Measurements from ENCODE around the gene ART1.

The ART1 gene

GRCh38 chr11:3707176-3707575 lies 62.2 kb downstream of the ART1 start:
- Mint-ChIP-seq H3K27ac (peak overlapping the region; percentile 29), H3K36me3 (peaks cover 5% of the 10 kb centered on the region), H3K4me3 (no peak overlapping the region), H3K9me3 (ENCODE audit: low read depth) (no peaks in the 10 kb centered on the region), H3K4me1 (ENCODE audit: low read depth) (peaks cover 2% of the 10 kb centered on the region), H3K27me3 (no peaks in the 10 kb centered on the region)

GRCh38 chr11:3709977-3710376 lies 65.0 kb downstream of the ART1 start:
- H3K27me3 Mint-ChIP-seq: no peaks in the 10 kb centered on the region
- no peak overlapping the region for H3K4me3 Mint-ChIP-seq
- H3K27ac Mint-ChIP-seq: no peak overlapping the region
- H3K4me1 Mint-ChIP-seq (ENCODE audit: low read depth): peaks cover 2% of the 10 kb centered on the region
- no peaks in the 10 kb centered on the region for H3K9me3 Mint-ChIP-seq (ENCODE audit: low read depth)
- peaks cover 9% of the 10 kb centered on the region for H3K36me3 Mint-ChIP-seq

GRCh38 chr11:3710485-3711259 lies 65.7 kb downstream of the ART1 start:
- H3K4me1 Mint-ChIP-seq (ENCODE audit: low read depth): peaks cover 2% of the 10 kb centered on the region
- no peak overlapping the region for H3K4me3 Mint-ChIP-seq
- no peaks in the 10 kb centered on the region for H3K9me3 Mint-ChIP-seq (ENCODE audit: low read depth)
- H3K27me3 Mint-ChIP-seq: no peaks in the 10 kb centered on the region
- peak overlapping the region; percentile 34 for H3K27ac Mint-ChIP-seq
- peaks cover 6% of the 10 kb centered on the region for H3K36me3 Mint-ChIP-seq

DNA sequence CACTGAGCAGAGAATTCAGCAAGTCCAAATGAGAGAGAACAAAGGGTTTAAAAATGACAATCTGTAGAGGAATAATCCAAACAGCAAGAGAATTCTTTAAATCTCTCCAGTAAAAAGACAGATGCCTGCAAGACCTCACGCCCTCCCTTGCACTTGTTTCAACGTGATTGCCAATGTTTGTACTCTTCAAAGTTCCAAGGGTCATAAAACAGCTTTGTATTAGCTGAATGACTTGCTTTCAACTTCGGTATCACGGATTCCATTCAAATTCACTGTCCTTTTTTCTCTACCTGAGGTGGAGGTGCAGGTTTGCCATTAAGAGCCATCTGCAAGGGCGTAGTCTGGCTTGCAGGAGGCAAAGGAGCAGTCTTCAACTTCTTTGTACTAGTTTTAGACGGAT lies 67.3 kb downstream of the ART1 start:
- no peaks in the 10 kb centered on the region for H3K27me3 Mint-ChIP-seq
- H3K4me3 Mint-ChIP-seq: no peak overlapping the region
- H3K9me3 Mint-ChIP-seq (ENCODE audit: low read depth): no peaks in the 10 kb centered on the region
- peaks cover 8% of the 10 kb centered on the region for H3K36me3 Mint-ChIP-seq
- no peak overlapping the region for H3K27ac Mint-ChIP-seq
- H3K4me1 Mint-ChIP-seq (ENCODE audit: low read depth): peaks cover 2% of the 10 kb centered on the region
